ENCODE data around the gene BNIP3.

The BNIP3 gene

GRCh38 chr10:131949041-131949862, 32.5 kb downstream of the BNIP3 start:
- no peak for DNase-seq

- no peak for DNase-seq
These were observed 33.2 kb downstream of the BNIP3 start for GRCh38 chr10:131948501-131948900.

- no peak for DNase-seq
These were observed 33.9 kb downstream of the BNIP3 start for GRCh38 chr10:131947631-131948347.

GRCh38 chr10:131946880-131947279, 34.8 kb downstream of the BNIP3 start:
- DNase-seq, result no peak

- DNase-seq, result no peak
These were observed 35.4 kb downstream of the BNIP3 start for GRCh38 chr10:131946321-131946751.

- DNase-seq, result no peak
These were observed 36.6 kb downstream of the BNIP3 start for GRCh38 chr10:131944976-131945695.

- no peak for DNase-seq
These were observed 37.3 kb downstream of the BNIP3 start for GRCh38 chr10:131944412-131944811.

- no peak for DNase-seq
These were observed 38.5 kb downstream of the BNIP3 start for GRCh38 chr10:131943021-131943814.

GRCh38 chr10:131942455-131942854, 39.3 kb downstream of the BNIP3 start:
- DNase-seq, result no peak

GRCh38 chr10:131938681-131939080, 43.0 kb downstream of the BNIP3 start:
- DNase-seq, result no peak

GRCh38 chr10:131937836-131938235, 43.9 kb downstream of the BNIP3 start:
- DNase-seq, result no peak

GRCh38 chr10:131936736-131937135, 45.0 kb downstream of the BNIP3 start:
- no peak for DNase-seq

- DNase-seq, result no peak
These were observed 45.4 kb downstream of the BNIP3 start for GRCh38 chr10:131936294-131936693.

GRCh38 chr10:131935260-131935659, 46.5 kb downstream of the BNIP3 start:
- no peak for DNase-seq

- no peak for DNase-seq
These were observed 47.0 kb downstream of the BNIP3 start for GRCh38 chr10:131934769-131935168.

- DNase-seq, result no peak
These were observed 48.0 kb downstream of the BNIP3 start for GRCh38 chr10:131933696-131934086.

- DNase-seq, result no peak
These were observed 48.6 kb downstream of the BNIP3 start for GRCh38 chr10:131933016-131933695.

- no peak for DNase-seq
These were observed 49.7 kb downstream of the BNIP3 start for GRCh38 chr10:131931981-131932380.

- no peak for DNase-seq
These were observed 51.0 kb downstream of the BNIP3 start for GRCh38 chr10:131930586-131931330.

GRCh38 chr10:131930150-131930549, 51.6 kb downstream of the BNIP3 start:
- DNase-seq, result no peak

GRCh38 chr10:131929122-131929845, 52.4 kb downstream of the BNIP3 start:
- DNase-seq, result no peak

Measured in activated effector memory CD4-positive, alpha-beta T cell treated with Interleukin-2 at 50 U/mL for 16 hours (primary cell).